ENCODE measurements around the gene ACRBP.

GRCh38 chr12:6635375-6635855 is 11.8 kb downstream of the ACRBP start:
- no peak for TF ChIP-seq EP300 (conservative IDR thresholded peaks at IDR 0.05; ENCODE audit: poor library complexity, severe bottlenecking)
- TF ChIP-seq MXI1 (conservative IDR thresholded peaks at IDR 0.05; ENCODE audit: poor library complexity, severe bottlenecking), result no peak
- TF ChIP-seq CTCF (IDR thresholded peaks at IDR 0.05; ENCODE audit: poor library complexity, severe bottlenecking), result no peak
- no peak for TF ChIP-seq POLR2AphosphoS5 (IDR thresholded peaks at IDR 0.05)
- no peak for TF ChIP-seq TAF1 (IDR thresholded peaks at IDR 0.05; ENCODE audit: low read depth)
- no peak for TF ChIP-seq EZH2 (IDR thresholded peaks at IDR 0.05; ENCODE audit: borderline replicate concordance, insufficient read depth, low read length, poor library complexity, severe bottlenecking)
- TF ChIP-seq REST (IDR thresholded peaks at IDR 0.05; ENCODE audit: borderline replicate concordance), result no peak

All from neural cell (in vitro differentiated cells).